HFFc6 (cell line): ENCODE measurements around the gene SCGN. TPM values are rescaled to one million over a fixed set of nuclear protein-coding genes. Genes with fewer than 3 reads are reported as not detected.
A peak's percentile ranks its signal among the peaks of the same experiment; 100 is the strongest.

Source experiments
- DNase-seq: peaks from one replicate; pipeline ENCODE4 v3.0.0-alpha.2; 2018
- H3K27ac Mint-ChIP-seq: 2 replicates; pipeline ENCODE4 v1.8.0; 2020; ENCODE audit warnings: mild to moderate bottlenecking, mixed read lengths
- H3K27me3 Mint-ChIP-seq: 2 replicates; pipeline ENCODE4 v1.8.0; 2021; ENCODE audit warnings: mild to moderate bottlenecking, moderate library complexity, mixed read lengths; ENCODE audit not compliant: insufficient read depth
- H3K36me3 Mint-ChIP-seq: 2 replicates; pipeline ENCODE4 v1.8.0; 2021; ENCODE audit warnings: low read depth, mixed read lengths
- H3K4me1 Mint-ChIP-seq: 2 replicates; pipeline ENCODE4 v1.8.0; 2020; ENCODE audit warnings: low read depth, mixed read lengths
- H3K4me3 Mint-ChIP-seq: 2 replicates; pipeline ENCODE4 v1.8.0; 2020; ENCODE audit warnings: mild to moderate bottlenecking, moderate library complexity, mixed read lengths
- H3K9me3 Mint-ChIP-seq: 2 replicates; pipeline ENCODE4 v1.8.0; 2020; ENCODE audit warnings: mild to moderate bottlenecking, mixed read lengths
- CTCF ChIP-seq: fragments of 200-600 bp; sonication (generic); IDR thresholded peaks from 2 replicates; pipeline ENCODE4 v1.5.0; 2021; ENCODE audit warnings: antibody characterized with exemption, mild to moderate bottlenecking
- total RNA-seq, 6 experiments: library from RNA; stranded (reverse); fragmentation: NEBNext Ultra II Directional; extraction: Animal tissue kit (Norgen Biotek cat#: 25700); gene quantifications; 2 replicates in 1 of 6; 3 replicates in 5 of 6; pipeline ENCODE4 v1.2.3, GENCODE V29; 2021

The SCGN gene
- total RNA-seq, 6 experiments from 2014 or later, result not detected

- Mint-ChIP-seq H3K4me1 (peaks cover 11% of the 10 kb centered on the region), H3K27me3 (peaks cover 4% of the 10 kb centered on the region), H3K27ac (no peak overlapping the region), H3K36me3 (no peaks in the 10 kb centered on the region), H3K9me3 (no peaks in the 10 kb centered on the region), H3K4me3 (no peak overlapping the region)
- no peak for TF ChIP-seq CTCF
- no peak for DNase-seq
These were observed 39.9 kb downstream of the SCGN start for GRCh38 chr6:25691894-25692293.

- Mint-ChIP-seq H3K4me3 (no peak overlapping the region), H3K9me3 (no peaks in the 10 kb centered on the region), H3K27me3 (peaks cover 4% of the 10 kb centered on the region), H3K36me3 (no peaks in the 10 kb centered on the region), H3K27ac (no peak overlapping the region), H3K4me1 (peaks cover 15% of the 10 kb centered on the region)
- TF ChIP-seq CTCF, result no peak
- DNase-seq, result no peak
These were observed 40.5 kb downstream of the SCGN start for GRCh38 chr6:25692472-25692871.

GRCh38 chr6:25694366-25694765 is 42.4 kb downstream of the SCGN start:
- no peak for TF ChIP-seq CTCF

GRCh38 chr6:25695671-25696070 is 43.7 kb downstream of the SCGN start:
- Mint-ChIP-seq H3K4me1 (peaks cover 16% of the 10 kb centered on the region), H3K4me3 (no peak overlapping the region), H3K27me3 (peaks cover 3% of the 10 kb centered on the region; the same call in 1 of the 2 replicates), H3K36me3 (no peaks in the 10 kb centered on the region), H3K9me3 (no peaks in the 10 kb centered on the region; the same call in 1 of the 2 replicates), H3K27ac (no peak overlapping the region)
- no peak for DNase-seq
- TF ChIP-seq CTCF, result no peak

More at GRCh38 chr6:25694366-25694765, 42.4 kb downstream of the SCGN start:
- Mint-ChIP-seq H3K27ac (no peak overlapping the region), H3K4me3 (peak overlapping the region; percentile 50), H3K36me3 (no peaks in the 10 kb centered on the region), H3K4me1 (peaks cover 16% of the 10 kb centered on the region), H3K27me3 (peaks cover 3% of the 10 kb centered on the region; the same call in 1 of the 2 replicates), H3K9me3 (no peaks in the 10 kb centered on the region; the same call in 1 of the 2 replicates)
- peak; percentile 25 for DNase-seq

- peak; percentile 17 for DNase-seq
- H3K27me3 Mint-ChIP-seq, result no peaks in the 10 kb centered on the region; the same call in 1 of the 2 replicates
- H3K27ac Mint-ChIP-seq, result no peak overlapping the region
- no peak for TF ChIP-seq CTCF
- H3K4me3 Mint-ChIP-seq, result no peak overlapping the region
- peaks cover 16% of the 10 kb centered on the region for H3K4me1 Mint-ChIP-seq
- H3K9me3 Mint-ChIP-seq, result no peaks in the 10 kb centered on the region; the same call in 1 of the 2 replicates
- H3K36me3 Mint-ChIP-seq, result no peaks in the 10 kb centered on the region
These were observed 45.7 kb downstream of the SCGN start for GRCh38 chr6:25697537-25698340.
